ENCODE measurements around the gene AKAP6.
"Not testable (repeated sequence)": the region's sequence is repeated elsewhere in the genome, so short reads cannot be mapped to it uniquely, and the experiment has no call there.

Gene AKAP6

GRCh38 chr14:32546246-32546645, 217.1 kb downstream of the AKAP6 start:
- DNase-seq: no peak

- DNase-seq: no peak
Measured at GRCh38 chr14:32552766-32553165, 223.7 kb downstream of the AKAP6 start.

- DNase-seq: no peak
Measured at GRCh38 chr14:32559048-32559447, 229.9 kb downstream of the AKAP6 start.

- DNase-seq: no peak
Measured at GRCh38 chr14:32559590-32559989, 230.5 kb downstream of the AKAP6 start.

DNA sequence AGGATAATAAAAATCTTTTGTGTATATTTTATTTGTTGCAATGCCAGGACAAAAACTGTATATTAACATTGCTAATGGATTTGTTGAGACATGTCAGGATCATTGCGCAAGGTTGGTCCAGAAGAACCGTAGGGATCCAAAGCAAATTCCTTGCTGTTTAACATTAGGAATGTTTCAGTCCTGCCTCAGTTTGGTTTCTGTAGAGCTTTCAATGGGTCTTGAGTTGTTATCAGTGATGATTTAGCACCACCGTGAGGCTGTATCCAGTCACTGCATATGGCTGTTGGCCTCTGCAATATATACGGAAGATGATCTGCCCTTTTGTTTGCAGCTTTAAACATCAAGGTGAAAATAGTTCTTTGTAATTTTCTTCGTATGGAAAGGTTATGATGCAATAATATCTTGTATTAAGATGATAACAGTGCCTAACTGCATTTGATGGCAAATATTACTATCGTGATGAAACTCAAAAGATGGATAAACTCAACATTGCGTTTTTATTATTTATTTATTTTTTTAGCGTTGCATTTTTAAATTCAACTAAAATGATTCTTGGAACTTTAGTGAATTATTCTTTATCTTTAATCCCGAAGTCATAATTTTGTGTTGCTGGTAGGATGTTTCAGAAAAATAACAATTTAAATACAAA, 231.2 kb downstream of the AKAP6 start:
- DNase-seq: no peak

GRCh38 chr14:32561520-32561919, 232.4 kb downstream of the AKAP6 start:
- no peak for DNase-seq

DNA sequence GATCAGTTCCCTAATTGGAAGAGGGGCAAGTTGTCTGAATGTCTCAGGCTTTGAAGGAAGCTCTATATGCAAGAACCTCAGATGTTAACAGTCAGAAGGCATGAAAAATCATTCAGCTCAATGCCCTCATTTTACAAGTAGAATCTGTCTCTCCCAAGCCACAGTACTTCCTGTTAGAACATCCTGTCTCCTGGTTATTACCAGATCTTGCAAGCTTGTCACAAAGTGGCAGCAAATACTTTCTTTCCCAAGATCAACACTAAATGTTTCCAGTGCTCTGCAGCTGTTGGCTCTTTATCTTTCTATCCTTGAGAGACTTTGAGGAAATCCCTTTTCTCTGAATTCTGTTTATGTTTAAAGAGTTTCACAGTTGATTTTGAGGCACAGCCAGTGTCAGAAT, 235.5 kb downstream of the AKAP6 start:
- DNase-seq: no peak

GRCh38 chr14:32565256-32565655, 236.2 kb downstream of the AKAP6 start:
- no peak for DNase-seq

- no peak for DNase-seq
Measured at GRCh38 chr14:32567543-32568384, 238.7 kb downstream of the AKAP6 start.

- no peak for DNase-seq
Measured at GRCh38 chr14:32571551-32571950, 242.5 kb downstream of the AKAP6 start.

- DNase-seq: no peak
Measured at GRCh38 chr14:32571995-32572866, 243.1 kb downstream of the AKAP6 start.

DNA sequence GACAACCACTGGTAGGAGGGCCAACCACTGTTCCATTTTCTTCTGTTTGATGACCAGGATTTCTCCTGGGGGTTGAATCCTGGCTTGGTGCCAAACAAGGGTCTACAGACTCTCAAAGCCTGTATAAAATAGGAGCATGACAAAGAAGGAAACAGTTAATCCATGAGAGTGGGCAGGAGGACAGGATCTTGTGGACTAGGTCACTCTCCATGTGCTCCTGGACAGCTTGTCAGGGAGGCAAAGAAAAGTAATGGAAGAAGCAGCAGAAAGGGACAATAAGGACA, 243.7 kb downstream of the AKAP6 start:
- DNase-seq: no peak

DNA sequence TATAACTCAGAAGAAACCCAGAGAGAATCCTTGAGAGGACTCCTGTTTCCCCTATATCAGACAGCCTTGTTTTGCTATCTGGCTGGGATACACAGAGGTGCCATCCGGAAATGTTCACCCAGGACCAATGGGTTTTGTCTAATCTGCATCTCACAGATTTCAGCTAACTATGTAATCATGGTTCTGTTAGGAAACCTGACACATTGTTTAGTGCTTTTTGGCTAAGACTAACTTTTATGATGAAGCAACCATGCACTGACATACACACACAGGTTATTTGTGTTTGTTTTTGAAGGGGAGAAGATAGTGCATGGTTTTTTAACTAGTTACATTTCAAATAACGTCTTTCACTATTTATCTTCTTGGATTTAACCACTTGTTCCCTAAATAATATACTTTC, 245.2 kb downstream of the AKAP6 start:
- no peak for DNase-seq

DNA sequence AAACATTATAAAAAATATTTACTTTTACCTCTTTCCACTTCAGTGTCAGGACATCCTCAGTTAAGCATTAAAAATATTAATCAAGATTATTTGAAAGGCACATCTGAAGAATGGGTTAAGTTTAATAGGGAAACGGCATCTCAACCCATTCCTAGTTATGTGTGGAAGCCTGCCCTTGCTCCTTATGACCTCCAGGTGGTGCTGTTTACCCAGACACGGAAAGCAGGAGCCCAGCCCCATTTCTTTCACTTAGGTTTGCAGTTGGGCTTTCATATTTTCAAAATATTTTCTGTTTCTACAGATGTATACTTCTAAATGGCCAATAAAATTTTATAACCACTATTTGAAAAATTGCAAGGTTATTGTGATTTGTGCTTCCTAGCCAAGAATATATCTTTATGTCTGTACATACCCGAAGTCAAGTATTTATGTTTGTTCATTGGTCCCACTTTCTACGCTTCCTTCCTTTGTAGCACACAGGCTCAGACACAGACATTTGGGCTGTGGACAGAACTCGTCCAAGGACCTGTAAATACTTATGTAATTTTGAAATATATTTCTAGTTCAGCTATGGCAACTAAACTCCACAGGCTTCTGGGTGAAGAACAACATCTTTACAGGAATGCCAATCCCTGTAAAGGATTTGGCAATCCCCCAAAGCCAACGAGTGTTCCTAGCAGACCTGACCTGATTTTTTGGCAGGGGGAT, 247.1 kb downstream of the AKAP6 start:
- no peak for DNase-seq

GRCh38 chr14:32576977-32577376, 247.9 kb downstream of the AKAP6 start:
- DNase-seq: no peak

- DNase-seq: no peak
Measured at GRCh38 chr14:32578181-32578580, 249.1 kb downstream of the AKAP6 start.

DNA sequence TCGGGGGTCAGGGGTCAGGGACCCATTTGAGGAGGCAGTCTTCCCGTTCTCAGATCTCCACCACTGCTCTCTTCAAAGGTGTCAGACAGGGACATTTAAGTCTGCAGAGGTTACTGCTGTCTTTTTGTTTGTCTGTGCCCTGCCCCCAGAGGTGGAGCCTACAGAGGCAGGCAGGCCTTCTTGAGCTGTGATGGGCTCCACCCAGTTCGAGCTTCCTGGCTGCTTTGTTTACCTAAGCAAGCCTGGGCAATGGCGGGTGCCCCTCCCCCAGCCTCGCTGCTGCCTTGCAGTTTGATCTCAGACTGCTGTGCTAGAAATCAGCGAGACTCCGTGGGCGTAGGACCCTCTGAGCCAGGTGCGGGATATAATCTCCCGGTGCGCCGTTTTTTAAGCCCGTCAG, 254.3 kb downstream of the AKAP6 start:
- DNase-seq: not testable (repeated sequence)

DNA sequence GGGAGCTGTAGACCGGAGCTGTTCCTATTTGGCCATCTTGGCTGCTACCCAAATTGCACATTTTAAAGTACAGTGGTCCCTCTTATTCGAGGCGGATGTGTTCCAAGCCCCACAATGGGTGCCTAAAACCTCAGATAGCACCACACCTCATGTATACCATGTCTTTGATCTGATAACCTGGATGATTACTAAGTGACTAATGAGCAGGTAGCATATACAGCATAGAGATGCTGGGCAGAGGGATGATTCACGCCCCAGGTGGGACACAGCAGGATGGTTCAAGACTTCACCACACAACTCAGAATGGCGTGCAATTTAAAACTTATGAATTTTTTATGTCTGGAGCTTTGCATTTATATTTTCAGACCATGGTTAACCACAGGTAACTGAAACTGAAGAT, 255.0 kb downstream of the AKAP6 start:
- no peak for DNase-seq

DNA sequence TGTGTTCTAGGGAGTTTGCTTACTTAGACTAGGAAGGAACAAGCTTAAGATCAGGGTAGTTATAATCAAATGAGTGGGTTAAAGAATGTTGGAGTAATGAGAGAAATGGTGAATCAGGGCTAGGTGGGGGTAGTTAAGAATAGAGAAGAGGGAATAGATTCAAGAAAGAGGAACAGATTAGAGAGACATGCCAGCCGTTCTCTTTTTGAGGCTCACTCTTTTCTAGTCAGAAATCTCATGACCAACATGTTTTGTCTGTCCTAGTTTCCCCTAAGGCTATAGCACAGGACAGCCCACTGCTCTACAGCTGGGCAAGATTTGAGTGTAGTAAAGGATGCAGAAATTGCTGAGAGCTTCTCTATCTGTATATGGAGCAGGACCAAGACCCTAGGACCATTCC, 258.4 kb downstream of the AKAP6 start:
- no peak for DNase-seq

- DNase-seq: no peak
Measured at GRCh38 chr14:32588448-32589320, 259.6 kb downstream of the AKAP6 start.

GRCh38 chr14:32590157-32590556, 261.1 kb downstream of the AKAP6 start:
- no peak for DNase-seq

- DNase-seq: no peak
Measured at GRCh38 chr14:32593290-32593942, 264.3 kb downstream of the AKAP6 start.
